Nephron progenitor cell (in vitro differentiated cells): Measurements from ENCODE around the gene OS9.

ENCODE experiments used
- DNase-seq: peaks from one replicate; pipeline ENCODE4 v3.0.0; 2021
- H3K27ac Mint-ChIP-seq: 2 replicates; pipeline ENCODE4 v1.8.0; 2021; ENCODE audit warnings: mild to moderate bottlenecking, moderate library complexity, mixed read lengths
- H3K27me3 Mint-ChIP-seq: 2 replicates; pipeline ENCODE4 v1.8.0; 2021; ENCODE audit warnings: mild to moderate bottlenecking, low read depth, mixed read lengths; ENCODE audit not compliant: poor library complexity
- H3K36me3 Mint-ChIP-seq: 2 replicates; pipeline ENCODE4 v1.8.0; 2021; ENCODE audit warnings: low read depth, mixed read lengths
- H3K4me1 Mint-ChIP-seq: 2 replicates; pipeline ENCODE4 v1.8.0; 2021; ENCODE audit warnings: mixed read lengths
- H3K4me3 Mint-ChIP-seq: 2 replicates; pipeline ENCODE4 v1.8.0; 2021; ENCODE audit warnings: mild to moderate bottlenecking, moderate library complexity, mixed read lengths
- H3K9me3 Mint-ChIP-seq: 2 replicates; pipeline ENCODE4 v1.8.0; 2021; ENCODE audit warnings: mild to moderate bottlenecking, moderate library complexity, mixed read lengths
- TF ChIP-seq, protein P1 (sequence below): fragments of 200-600 bp; sonication (generic); IDR thresholded peaks from 2 replicates; pipeline ENCODE4 v1.5.0; 2021; ENCODE audit warnings: antibody characterized with exemption

Gene OS9

DNA sequence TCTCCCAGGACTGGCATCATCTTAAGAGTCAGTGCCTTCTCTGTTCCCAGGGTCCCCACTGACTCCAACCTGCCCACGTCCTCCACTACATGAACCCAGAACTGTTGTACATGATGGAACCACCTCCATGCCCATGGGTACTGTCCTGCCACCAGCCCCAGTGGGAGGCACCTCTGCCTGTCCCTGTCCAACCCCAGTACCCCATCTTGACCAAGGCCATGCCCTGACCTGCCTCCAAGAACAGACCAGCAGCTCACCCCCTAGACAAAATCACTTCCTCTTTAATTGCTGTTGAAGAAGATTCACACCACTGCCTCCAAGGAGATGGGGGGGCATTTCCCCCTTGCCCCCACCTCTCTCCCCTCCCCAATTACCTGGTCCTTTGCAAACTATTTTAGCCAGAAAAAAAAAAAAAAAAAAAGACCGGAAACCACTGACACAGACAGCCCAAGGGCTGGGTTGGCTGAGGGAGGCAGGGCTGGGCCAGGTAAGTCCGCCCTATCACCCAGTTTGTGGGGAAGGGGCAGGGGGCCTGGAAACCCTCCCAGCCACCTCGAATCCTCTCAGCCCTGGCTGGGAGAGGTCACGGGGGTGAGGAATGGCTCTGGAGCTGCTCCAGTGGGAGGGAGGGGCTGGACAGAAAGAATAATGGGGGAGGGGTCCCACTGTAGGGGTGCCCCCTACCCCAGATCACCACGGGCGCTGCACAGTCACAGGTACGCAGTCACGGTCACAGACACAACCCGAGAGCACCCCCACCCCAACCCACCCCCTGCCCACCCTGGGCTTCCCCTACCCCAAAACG is 31.2 kb downstream of the OS9 start:
- Mint-ChIP-seq H3K36me3 (peaks cover 17% of the 10 kb centered on the region), H3K9me3 (peaks cover 3% of the 10 kb centered on the region), H3K4me1 (peaks cover 11% of the 10 kb centered on the region), H3K27ac (no peak overlapping the region), H3K4me3 (no peak overlapping the region), H3K27me3 (peaks cover 75% of the 10 kb centered on the region)
- DNase-seq, result no peak
- TF ChIP-seq, protein P1, sequence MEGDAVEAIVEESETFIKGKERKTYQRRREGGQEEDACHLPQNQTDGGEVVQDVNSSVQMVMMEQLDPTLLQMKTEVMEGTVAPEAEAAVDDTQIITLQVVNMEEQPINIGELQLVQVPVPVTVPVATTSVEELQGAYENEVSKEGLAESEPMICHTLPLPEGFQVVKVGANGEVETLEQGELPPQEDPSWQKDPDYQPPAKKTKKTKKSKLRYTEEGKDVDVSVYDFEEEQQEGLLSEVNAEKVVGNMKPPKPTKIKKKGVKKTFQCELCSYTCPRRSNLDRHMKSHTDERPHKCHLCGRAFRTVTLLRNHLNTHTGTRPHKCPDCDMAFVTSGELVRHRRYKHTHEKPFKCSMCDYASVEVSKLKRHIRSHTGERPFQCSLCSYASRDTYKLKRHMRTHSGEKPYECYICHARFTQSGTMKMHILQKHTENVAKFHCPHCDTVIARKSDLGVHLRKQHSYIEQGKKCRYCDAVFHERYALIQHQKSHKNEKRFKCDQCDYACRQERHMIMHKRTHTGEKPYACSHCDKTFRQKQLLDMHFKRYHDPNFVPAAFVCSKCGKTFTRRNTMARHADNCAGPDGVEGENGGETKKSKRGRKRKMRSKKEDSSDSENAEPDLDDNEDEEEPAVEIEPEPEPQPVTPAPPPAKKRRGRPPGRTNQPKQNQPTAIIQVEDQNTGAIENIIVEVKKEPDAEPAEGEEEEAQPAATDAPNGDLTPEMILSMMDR, result no peak

DNA sequence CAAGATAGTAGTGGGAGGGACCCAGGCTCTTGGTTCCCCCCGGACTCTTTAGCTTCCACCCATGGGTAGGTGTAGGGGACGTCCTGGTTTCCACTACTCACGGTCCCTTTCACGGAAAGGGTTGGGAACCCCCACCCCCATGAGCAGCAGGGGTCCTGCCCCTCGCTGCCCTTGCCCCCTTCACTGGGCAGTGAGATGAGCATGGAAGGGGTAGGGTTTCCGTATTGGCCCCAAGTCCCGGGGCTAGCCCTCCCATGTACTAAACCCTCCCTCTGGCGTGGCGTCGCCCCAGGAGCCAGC is 31.9 kb downstream of the OS9 start:
- no peak overlapping the region for H3K27ac Mint-ChIP-seq
- peaks cover 82% of the 10 kb centered on the region for H3K27me3 Mint-ChIP-seq
- no peak for DNase-seq

DNA sequence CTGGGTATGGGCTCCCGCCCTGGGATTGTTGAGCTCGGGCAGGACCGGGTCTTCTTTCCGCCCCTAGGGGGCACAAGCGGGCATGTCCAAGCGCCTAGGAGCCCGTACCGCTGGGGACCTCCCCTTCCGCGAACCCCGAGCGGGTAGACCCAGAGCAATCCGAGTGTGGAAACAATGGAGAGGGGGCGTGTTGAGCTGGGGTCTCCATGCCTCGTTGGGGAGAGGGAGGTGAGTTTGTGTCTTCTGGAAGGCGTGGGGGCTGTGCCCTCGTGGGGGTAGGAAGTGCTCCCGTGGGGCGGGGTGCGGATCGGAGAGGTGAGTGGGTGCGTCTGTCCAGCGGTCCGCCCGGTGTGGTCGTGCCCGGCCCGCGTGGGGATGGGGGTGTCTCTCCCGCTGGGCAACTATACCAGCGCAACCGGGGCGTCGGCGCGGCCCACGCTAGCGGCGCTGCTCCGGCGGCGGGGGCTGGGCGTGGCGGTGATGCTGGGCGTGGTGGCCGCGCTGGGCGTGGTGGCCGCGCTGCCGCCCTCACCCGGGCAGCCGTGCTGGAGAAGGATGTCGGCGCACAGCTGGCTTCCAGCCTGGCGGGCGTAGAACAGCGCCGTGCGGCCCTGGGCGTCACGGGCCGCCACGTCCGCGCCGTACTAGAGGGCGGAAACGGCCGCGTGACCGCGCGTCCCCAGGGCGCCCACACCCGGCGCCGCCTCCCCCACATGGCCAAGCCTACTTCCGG is 32.4 kb downstream of the OS9 start:
- peaks cover 3% of the 10 kb centered on the region for H3K9me3 Mint-ChIP-seq
- H3K27me3 Mint-ChIP-seq, result peaks cover 87% of the 10 kb centered on the region
- H3K4me1 Mint-ChIP-seq, result peaks cover 11% of the 10 kb centered on the region
- H3K27ac Mint-ChIP-seq, result peak overlapping the region; percentile 55
- DNase-seq, result peak; percentile 75
- H3K36me3 Mint-ChIP-seq, result peaks cover 7% of the 10 kb centered on the region
- TF ChIP-seq, protein P1, result peak; percentile 63
- H3K4me3 Mint-ChIP-seq, result peak overlapping the region; percentile 83

More for the DNA sequence above, 31.9 kb downstream of the OS9 start:
- H3K4me3 Mint-ChIP-seq, result no peak overlapping the region
- H3K4me1 Mint-ChIP-seq, result peaks cover 11% of the 10 kb centered on the region
- peaks cover 11% of the 10 kb centered on the region for H3K36me3 Mint-ChIP-seq
- TF ChIP-seq, protein P1, result no peak
- H3K9me3 Mint-ChIP-seq, result peaks cover 3% of the 10 kb centered on the region

DNA sequence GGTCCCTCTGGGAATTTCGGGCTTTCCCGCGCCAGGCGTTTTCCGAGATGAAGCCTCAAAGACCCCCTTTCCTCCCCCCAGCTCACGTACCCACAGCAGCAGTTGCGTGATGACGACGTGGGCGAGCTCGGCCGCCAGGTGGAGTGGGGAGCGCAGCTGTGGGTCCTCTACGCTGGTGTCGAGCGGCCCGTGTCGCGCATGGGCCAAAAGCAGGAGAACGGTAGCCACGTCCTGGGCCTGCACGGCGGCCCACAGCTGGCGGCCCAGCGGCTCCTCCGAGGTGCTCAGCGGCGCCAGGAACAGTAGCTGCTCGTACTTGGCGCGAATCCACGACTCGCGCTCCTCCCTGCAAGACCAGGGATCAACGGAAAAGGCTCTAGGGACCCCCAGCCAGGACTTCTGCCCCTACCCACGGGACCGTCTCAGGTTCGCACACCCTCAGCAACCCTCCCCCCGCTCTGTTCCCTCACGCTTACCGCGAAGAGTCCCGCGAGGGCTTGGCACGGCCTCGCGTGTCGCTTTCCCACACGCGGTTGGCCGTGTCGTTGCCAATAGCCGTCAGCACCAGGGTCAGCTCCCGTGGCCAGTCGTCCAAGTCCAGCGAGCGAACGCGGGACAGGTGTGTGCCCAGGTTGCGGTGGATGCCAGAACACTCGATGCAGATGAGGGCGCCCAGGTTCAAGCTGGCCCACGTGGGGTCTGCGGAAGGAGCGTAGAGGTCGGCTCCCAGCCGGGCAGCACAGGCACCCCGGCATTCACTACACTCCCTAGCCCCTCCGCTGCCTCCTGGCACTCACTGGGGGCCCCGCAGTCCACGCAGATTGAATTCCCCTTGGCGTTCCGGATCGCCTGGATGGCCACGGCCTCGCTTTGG is 33.2 kb downstream of the OS9 start:
- DNase-seq, result peak; percentile 79
- TF ChIP-seq, protein P1, result no peak
- Mint-ChIP-seq H3K27me3 (peaks cover 95% of the 10 kb centered on the region), H3K27ac (no peak overlapping the region), H3K36me3 (peaks cover under 1% of the 10 kb centered on the region), H3K9me3 (peaks cover 3% of the 10 kb centered on the region), H3K4me1 (peaks cover 11% of the 10 kb centered on the region), H3K4me3 (peak overlapping the region; percentile 39)

DNA sequence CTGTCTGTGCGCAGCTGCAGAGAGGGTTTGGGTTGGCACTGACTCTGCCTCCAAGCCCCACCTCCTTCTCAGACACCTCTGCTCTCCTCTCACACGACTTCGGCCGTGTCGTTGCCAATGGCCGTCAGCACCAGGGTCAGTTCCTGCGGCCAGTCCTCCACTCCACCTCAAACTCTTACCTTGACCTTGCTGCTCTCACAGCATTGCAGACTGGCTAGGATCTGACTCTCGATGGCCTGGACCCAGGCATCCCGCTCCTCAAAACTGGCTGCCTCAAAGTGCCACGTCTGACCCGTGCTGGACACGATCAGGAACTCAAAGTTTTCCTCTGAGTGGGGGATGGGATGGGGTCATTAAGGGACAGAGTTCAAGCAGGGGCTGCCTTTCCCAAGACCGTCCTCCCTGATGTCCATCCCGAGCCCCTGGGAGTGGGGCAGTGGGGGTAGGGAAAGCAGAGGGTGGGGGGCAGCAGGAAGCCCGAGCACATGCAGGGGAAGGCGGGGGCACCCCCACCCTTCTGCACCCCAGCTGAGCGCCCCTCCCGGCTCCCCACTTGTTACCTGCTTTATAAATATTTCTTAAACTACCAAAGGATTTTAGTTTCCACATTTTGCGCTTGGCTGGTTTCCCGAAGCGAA is 33.9 kb downstream of the OS9 start:
- TF ChIP-seq, protein P1, result no peak
- Mint-ChIP-seq H3K9me3 (peaks cover 3% of the 10 kb centered on the region), H3K27me3 (peaks cover 100% of the 10 kb centered on the region), H3K27ac (no peak overlapping the region), H3K4me3 (peak overlapping the region; percentile 39), H3K4me1 (peaks cover 11% of the 10 kb centered on the region), H3K36me3 (no peaks in the 10 kb centered on the region)
- peak; percentile 71 for DNase-seq
